HG02642 (cell line): ENCODE measurements around the gene PRR16.

Experiments used
- ATAC-seq: cut with Tn5 transposase; IDR thresholded peaks from one replicate; pipeline ENCODE4 v1.9.1; 2021; ENCODE audit warnings: mild to moderate bottlenecking; ENCODE audit not compliant: unreplicated experiment, poor library complexity

PRR16 gene

GRCh38 chr5:120512068-120512467 is 48.0 kb downstream of the PRR16 start:
- no peak for ATAC-seq

GRCh38 chr5:120512791-120513650 is 48.9 kb downstream of the PRR16 start:
- ATAC-seq, result no peak

- no peak for ATAC-seq
Measured at GRCh38 chr5:120516805-120517204, 52.7 kb downstream of the PRR16 start.

- ATAC-seq, result no peak
Measured at GRCh38 chr5:120517607-120518252, 53.6 kb downstream of the PRR16 start.

- ATAC-seq, result no peak
Measured at GRCh38 chr5:120518581-120518980, 54.5 kb downstream of the PRR16 start.

GRCh38 chr5:120527251-120527650 is 63.2 kb downstream of the PRR16 start:
- no peak for ATAC-seq

GRCh38 chr5:120528609-120529008 is 64.5 kb downstream of the PRR16 start:
- no peak for ATAC-seq

GRCh38 chr5:120529386-120529785 is 65.3 kb downstream of the PRR16 start:
- ATAC-seq, result no peak

- ATAC-seq, result no peak
Measured at GRCh38 chr5:120531215-120531614, 67.1 kb downstream of the PRR16 start.

GRCh38 chr5:120532835-120533234 is 68.7 kb downstream of the PRR16 start:
- ATAC-seq, result no peak

GRCh38 chr5:120533581-120533980 is 69.5 kb downstream of the PRR16 start:
- no peak for ATAC-seq

GRCh38 chr5:120535900-120536299 is 71.8 kb downstream of the PRR16 start:
- no peak for ATAC-seq

GRCh38 chr5:120538149-120538548 is 74.0 kb downstream of the PRR16 start:
- ATAC-seq, result no peak

- ATAC-seq, result no peak
Measured at GRCh38 chr5:120538644-120539043, 74.5 kb downstream of the PRR16 start.

GRCh38 chr5:120539471-120539870 is 75.4 kb downstream of the PRR16 start:
- ATAC-seq, result no peak

GRCh38 chr5:120540097-120540496 is 76.0 kb downstream of the PRR16 start:
- ATAC-seq, result no peak

- ATAC-seq, result no peak
Measured at GRCh38 chr5:120544043-120544442, 79.9 kb downstream of the PRR16 start.

- ATAC-seq, result no peak
Measured at GRCh38 chr5:120545007-120545406, 80.9 kb downstream of the PRR16 start.

GRCh38 chr5:120545951-120546350 is 81.9 kb downstream of the PRR16 start:
- no peak for ATAC-seq

GRCh38 chr5:120546922-120547321 is 82.8 kb downstream of the PRR16 start:
- no peak for ATAC-seq

- no peak for ATAC-seq
Measured at GRCh38 chr5:120550358-120550757, 86.3 kb downstream of the PRR16 start.

GRCh38 chr5:120552638-120553037 is 88.5 kb downstream of the PRR16 start:
- ATAC-seq, result no peak
